Lower leg skin (tissue), 3 donors: Measurements from ENCODE around the gene IMPACT.

Experiments used
- POLR2A ChIP-seq, 2 donors: fragments of 450-650 bp; IDR thresholded peaks; one replicate each; pipeline ENCODE4 v1.6.1; 2016 to 2017; ENCODE audit warnings: antibody characterized with exemption in 2 of 2, mild to moderate bottlenecking in 1 of 2, moderate library complexity in 1 of 2
- TF ChIP-seq, protein P1 (sequence below), 3 donors: fragments of 450-650 bp; IDR thresholded peaks; one replicate each; pipeline ENCODE4 v1.5.1; 2016; ENCODE audit warnings: antibody characterized with exemption in 3 of 3, mild to moderate bottlenecking in 3 of 3, moderate library complexity in 2 of 3

DNA sequence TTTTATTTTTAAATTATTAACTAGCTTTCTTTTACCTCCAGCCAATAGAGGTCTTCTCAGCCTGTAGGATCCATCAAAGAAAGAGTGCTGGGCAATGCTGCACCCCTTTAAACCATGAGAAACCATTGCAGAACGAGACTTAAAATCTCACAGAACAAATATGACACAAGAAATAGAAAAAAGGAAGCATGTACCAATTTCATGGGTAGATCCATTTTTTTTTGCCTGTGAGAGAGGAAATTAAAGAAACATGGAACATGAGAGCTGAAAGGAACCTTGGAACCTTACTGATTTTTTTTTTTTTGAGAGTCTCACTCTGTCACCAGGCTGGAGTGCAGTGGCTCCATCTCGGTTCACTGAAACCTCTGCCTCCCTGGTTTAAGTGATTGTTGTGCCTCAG, 47.9 kb downstream of the IMPACT start:
- no peak for TF ChIP-seq POLR2A (IDR thresholded peaks at IDR 0.05)
- TF ChIP-seq, protein P1, sequence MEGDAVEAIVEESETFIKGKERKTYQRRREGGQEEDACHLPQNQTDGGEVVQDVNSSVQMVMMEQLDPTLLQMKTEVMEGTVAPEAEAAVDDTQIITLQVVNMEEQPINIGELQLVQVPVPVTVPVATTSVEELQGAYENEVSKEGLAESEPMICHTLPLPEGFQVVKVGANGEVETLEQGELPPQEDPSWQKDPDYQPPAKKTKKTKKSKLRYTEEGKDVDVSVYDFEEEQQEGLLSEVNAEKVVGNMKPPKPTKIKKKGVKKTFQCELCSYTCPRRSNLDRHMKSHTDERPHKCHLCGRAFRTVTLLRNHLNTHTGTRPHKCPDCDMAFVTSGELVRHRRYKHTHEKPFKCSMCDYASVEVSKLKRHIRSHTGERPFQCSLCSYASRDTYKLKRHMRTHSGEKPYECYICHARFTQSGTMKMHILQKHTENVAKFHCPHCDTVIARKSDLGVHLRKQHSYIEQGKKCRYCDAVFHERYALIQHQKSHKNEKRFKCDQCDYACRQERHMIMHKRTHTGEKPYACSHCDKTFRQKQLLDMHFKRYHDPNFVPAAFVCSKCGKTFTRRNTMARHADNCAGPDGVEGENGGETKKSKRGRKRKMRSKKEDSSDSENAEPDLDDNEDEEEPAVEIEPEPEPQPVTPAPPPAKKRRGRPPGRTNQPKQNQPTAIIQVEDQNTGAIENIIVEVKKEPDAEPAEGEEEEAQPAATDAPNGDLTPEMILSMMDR (IDR thresholded peaks at IDR 0.05): no peak
